Stomach (tissue), 9 donors: Measurements from ENCODE around the gene RRAS2. TPM values are rescaled to one million over a fixed set of nuclear protein-coding genes. Genes with fewer than 3 reads are reported as not detected.

ENCODE experiments used
- DNase-seq, 2 donors: peaks; one replicate each; pipeline versions ENCODE4 v3.0.0 to v3.0.0-alpha.2; 2013 to 2019
- H3K27ac ChIP-seq, 5 donors: fragments of 200-600 bp in 4 of 5; sonication (generic) in 4 of 5; one replicate each; pipeline ENCODE4 v1.5.1; 2013 to 2019; ENCODE audit warnings: mild to moderate bottlenecking in 1 of 5, moderate library complexity in 1 of 5
- H3K27me3 ChIP-seq, 3 donors: fragments of 200-600 bp; sonication (generic); one replicate each; pipeline ENCODE4 v1.5.1; 2017 to 2019; ENCODE audit warnings: mixed run types in 1 of 3
- H3K36me3 ChIP-seq, 4 donors: fragments of 200-600 bp; sonication (generic); 1 replicate in 3 of 4; 2 replicates in 1 of 4; pipeline ENCODE4 v1.5.1; 2016 to 2019
- H3K4me1 ChIP-seq, 4 donors: fragments of 200-600 bp; sonication (generic); one replicate each; pipeline ENCODE4 v1.5.1; 2016 to 2019
- H3K4me3 ChIP-seq, 4 donors: fragments of 200-600 bp; sonication (generic) in 3 of 4; one replicate each; pipeline ENCODE4 v1.5.1; 2016 to 2019; ENCODE audit warnings: mild to moderate bottlenecking in 1 of 4
- H3K9me3 ChIP-seq, 4 donors: fragments of 200-600 bp; sonication (generic); one replicate each; pipeline ENCODE4 v1.5.1; 2016 to 2019
- EP300 ChIP-seq: sonication (generic); formaldehyde crosslinking; IDR thresholded peaks from one replicate; pipeline ENCODE4 v1.6.1; 2017; ENCODE audit warnings: antibody characterized with exemption
- POLR2A ChIP-seq, 4 donors: fragments of 450-650 bp; IDR thresholded peaks; one replicate each; pipeline ENCODE4 v1.6.1; 2016; ENCODE audit warnings: antibody characterized with exemption in 4 of 4, control low read depth in 2 of 4, mild to moderate bottlenecking in 1 of 4, moderate library complexity in 1 of 4
- POLR2AphosphoS5 ChIP-seq, 3 donors: sonication (generic); formaldehyde crosslinking; IDR thresholded peaks; one replicate each; pipeline ENCODE4 v1.6.1; 2016; ENCODE audit warnings: antibody characterized with exemption in 3 of 3
- WGBS, 5 donors: extraction: QIAGEN DNeasy Blood & Tissue Kit in 3 of 5; methylation state at CpG; one replicate each; pipeline versions ENCODE4 v1.1.5 to v1.1.7; 2013 to 2018; 5-methylcytosine and 5-hydroxymethylcytosine counted together
- intact Hi-C: fragments of 100-400 bp; cut with DNase I; formaldehyde crosslinking; loops from one replicate; pipeline ENCODE4 v1.15.1; 2023; ENCODE audit warnings: low total_unique reads
- polyA plus RNA-seq, 3 donors: library from polyadenylated mRNA; stranded (reverse); fragments of 200-250 nt; gene quantifications; one replicate each; pipeline ENCODE4 v1.2.3, GENCODE V29; 2013
- total RNA-seq, 5 donors: library from RNA; depleted of rRNA; stranded (reverse); fragments of >200 nt; gene quantifications; one replicate each; pipeline versions ENCODE4 v1.1.0 to v1.2.3, GENCODE V29; 2014 to 2016
- TF ChIP-seq, protein P1 (sequence below), 7 experiments: fragments of 450-650 bp in 4 of 7; fragments of 200-600 bp in 3 of 7; sonication (generic) in 3 of 7; IDR thresholded peaks; one replicate each; pipeline ENCODE4 v1.5.1; 2016 to 2019; ENCODE audit warnings: antibody characterized with exemption in 7 of 7, control low read depth in 2 of 7, mild to moderate bottlenecking in 1 of 7
- donor health status: healthy with polysubstance abuse.
- donor health status: Bipolar disorder and iron deficiency.
- donor health status: healthy.

The RRAS2 gene
- total and polyA plus RNA-seq, 8 donors, result 1.2 to 65.0 (median 19.3) TPM

DNA sequence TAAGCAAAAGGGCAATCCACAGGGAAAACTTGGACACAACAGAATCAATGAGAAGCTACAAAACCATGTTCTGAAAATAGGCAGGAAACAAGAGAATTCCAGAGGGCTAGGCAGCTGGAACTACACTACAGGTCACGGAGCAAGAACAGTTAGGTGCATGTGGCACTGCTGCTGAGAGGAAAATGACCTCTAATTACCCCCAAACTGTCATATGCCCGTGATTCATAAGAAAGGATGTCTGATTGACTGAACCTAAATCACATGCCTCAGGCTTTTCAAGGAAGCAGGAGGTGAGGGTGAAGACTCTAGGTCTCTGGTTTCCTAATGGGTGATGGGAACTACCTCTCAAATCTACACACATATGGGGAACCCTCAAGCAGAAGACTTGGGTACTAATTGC, 17.9 kb upstream of the RRAS2 start:
- no peak overlapping the region for H3K27ac ChIP-seq
- intact Hi-C loops, result no loop called here
- H3K4me3 ChIP-seq, result no peak overlapping the region
- peaks cover 0 to 33% (median 16%) of the 10 kb centered on the region in 4 donors for H3K4me1 ChIP-seq
- no peak for TF ChIP-seq POLR2A (IDR thresholded peaks at IDR 0.05)
- TF ChIP-seq EP300, result no peak
- TF ChIP-seq, protein P1, sequence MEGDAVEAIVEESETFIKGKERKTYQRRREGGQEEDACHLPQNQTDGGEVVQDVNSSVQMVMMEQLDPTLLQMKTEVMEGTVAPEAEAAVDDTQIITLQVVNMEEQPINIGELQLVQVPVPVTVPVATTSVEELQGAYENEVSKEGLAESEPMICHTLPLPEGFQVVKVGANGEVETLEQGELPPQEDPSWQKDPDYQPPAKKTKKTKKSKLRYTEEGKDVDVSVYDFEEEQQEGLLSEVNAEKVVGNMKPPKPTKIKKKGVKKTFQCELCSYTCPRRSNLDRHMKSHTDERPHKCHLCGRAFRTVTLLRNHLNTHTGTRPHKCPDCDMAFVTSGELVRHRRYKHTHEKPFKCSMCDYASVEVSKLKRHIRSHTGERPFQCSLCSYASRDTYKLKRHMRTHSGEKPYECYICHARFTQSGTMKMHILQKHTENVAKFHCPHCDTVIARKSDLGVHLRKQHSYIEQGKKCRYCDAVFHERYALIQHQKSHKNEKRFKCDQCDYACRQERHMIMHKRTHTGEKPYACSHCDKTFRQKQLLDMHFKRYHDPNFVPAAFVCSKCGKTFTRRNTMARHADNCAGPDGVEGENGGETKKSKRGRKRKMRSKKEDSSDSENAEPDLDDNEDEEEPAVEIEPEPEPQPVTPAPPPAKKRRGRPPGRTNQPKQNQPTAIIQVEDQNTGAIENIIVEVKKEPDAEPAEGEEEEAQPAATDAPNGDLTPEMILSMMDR (IDR thresholded peaks at IDR 0.05), result no peak
- no peak for TF ChIP-seq POLR2AphosphoS5 (IDR thresholded peaks at IDR 0.05)
- H3K27me3 ChIP-seq, result peaks cover 0 to 13% (median 4%) of the 10 kb centered on the region in 3 donors
- DNase-seq, result no peak
- no peaks in the 10 kb centered on the region for H3K9me3 ChIP-seq
- no peaks in the 10 kb centered on the region for H3K36me3 ChIP-seq
- WGBS, 5 donors, result 47 to 78% (median 54%) methylated on average over 2 of the region's 2 CpGs

DNA sequence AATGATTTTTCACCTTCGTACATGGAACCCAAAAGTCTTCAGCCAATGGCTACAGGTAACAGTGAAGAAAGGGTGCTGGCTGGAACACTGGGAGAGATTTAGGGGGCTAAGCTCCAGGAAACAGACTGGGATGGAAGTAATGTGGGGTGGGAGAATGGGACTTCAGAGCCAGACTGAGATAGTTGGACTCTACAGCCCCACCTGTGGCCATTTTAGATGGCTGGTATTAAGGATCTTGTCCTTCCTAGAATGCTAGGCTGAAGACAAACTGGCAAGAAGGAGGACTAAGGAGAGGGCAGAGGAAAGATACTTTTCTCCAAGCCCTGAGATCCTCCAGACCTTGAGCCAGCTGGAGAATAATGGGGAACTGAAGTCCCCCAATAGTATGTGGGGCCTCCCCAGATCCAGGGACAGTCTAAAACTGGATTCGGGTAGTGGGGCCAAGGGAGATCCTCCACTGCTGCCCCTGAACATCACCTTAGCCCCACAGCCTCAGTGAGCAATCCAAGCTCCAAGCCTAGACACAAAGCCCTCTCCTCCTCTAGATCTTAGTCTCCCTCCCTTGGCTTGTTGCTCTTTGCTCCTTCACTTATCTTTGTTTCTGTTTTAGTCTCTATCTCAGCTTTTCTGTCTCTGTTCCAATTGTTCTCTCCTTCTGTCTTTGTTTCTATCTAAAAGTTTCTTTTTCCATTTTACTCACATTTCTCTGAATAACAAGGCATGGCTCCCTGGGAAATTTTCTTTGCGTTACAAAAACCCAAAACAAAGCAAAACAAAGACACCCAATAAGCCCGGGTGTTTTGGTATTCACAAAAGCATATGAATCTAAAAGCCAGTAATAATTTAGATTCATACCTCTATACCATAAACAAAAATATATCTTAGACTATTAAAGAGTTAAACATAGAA, 16.2 kb upstream of the RRAS2 start:
- Histone ChIP-seq H3K27ac (peak overlapping the region in 1 of 5 donors; percentile 39), H3K9me3 (no peaks in the 10 kb centered on the region), H3K4me1 (peaks cover 0 to 17% (median 5%) of the 10 kb centered on the region in 4 donors), H3K27me3 (peaks cover 0 to under 1% (median 0%) of the 10 kb centered on the region in 3 donors), H3K4me3 (no peak overlapping the region), H3K36me3 (no peaks in the 10 kb centered on the region)
- intact Hi-C loops, result no loop called here
- TF ChIP-seq POLR2AphosphoS5 (IDR thresholded peaks at IDR 0.05) (no peak), POLR2A (IDR thresholded peaks at IDR 0.05) (no peak), EP300 (no peak)
- TF ChIP-seq, protein P1 (IDR thresholded peaks at IDR 0.05), result no peak
- no peak for DNase-seq
- WGBS, 5 donors, result 60 to 67% (median 64%) methylated on average over 4 of the region's 4 CpGs

DNA sequence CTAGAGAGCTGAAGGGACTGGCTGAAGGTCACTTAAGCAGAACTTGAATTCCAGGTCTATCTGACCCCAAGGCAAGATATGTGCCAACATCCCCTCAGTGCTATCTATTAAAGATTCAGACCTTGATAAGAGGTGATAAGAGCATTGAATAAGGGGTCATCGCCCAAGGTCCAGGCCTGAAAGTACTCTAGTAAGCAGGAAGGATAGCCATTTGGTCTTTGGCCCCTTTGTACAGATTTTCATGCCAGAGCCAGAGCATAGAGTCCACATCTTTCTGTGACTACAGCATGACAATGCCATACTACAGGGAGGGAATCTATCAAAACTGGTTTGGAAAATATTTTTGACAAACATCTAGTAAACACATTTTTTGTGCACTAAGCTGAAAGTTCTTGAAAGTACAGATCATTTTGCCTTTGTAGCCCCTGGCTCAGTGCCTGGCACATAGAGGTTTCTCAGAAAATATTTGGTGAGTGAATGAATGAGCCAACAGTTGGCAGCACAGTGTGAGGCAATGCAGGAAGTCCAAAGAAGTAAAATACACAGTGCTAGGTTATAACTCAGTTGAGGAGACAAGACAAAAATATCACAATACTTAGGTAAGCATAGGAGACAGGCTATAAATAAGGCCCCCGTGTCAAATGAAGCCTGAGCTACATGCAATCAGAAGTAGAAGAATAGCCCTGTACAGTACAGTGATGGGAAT, 15.1 kb upstream of the RRAS2 start:
- Histone ChIP-seq H3K4me3 (no peak overlapping the region), H3K36me3 (no peaks in the 10 kb centered on the region), H3K27ac (peak overlapping the region in 3 of 5 donors; percentile 7 to 47 (median 14)), H3K4me1 (peaks cover 0 to 17% (median 5%) of the 10 kb centered on the region in 4 donors), H3K9me3 (no peaks in the 10 kb centered on the region), H3K27me3 (no peaks in the 10 kb centered on the region)
- DNase-seq, result peak in 1 of 2 donors; percentile 29
- intact Hi-C loops, result no loop called here
- peak in 1 of 3 donors; percentile 63 for TF ChIP-seq POLR2AphosphoS5 (IDR thresholded peaks at IDR 0.05)
- TF ChIP-seq POLR2A (IDR thresholded peaks at IDR 0.05), result no peak
- WGBS, 5 donors, result 47 to 75% (median 59%) methylated on average over 2 of the region's 2 CpGs

DNA sequence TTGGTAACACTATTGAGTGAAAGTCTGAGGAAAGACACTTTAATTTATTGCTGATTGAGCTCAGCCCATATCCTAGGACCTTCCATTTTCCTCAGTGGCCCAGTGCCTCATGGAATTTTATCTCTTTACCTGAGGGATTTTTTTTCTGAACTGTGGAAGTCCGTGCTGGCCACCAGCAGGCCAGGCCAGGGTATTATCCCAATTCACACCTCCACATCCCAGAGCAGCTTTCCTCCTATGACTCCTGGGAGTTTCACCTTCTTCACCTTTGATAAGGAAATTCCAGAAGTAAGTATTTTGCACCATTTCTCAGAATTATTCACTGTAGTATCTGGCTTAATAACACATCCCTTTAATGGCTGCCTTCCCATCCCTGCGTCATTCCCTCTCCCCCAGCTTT, 13.0 kb upstream of the RRAS2 start:
- 81 to 95% (median 90%) methylated on average over 2 of the region's 2 CpGs for WGBS, 5 donors
- DNase-seq, result no peak
- H3K36me3 ChIP-seq, result no peaks in the 10 kb centered on the region

More for the DNA sequence above, 13.0 kb upstream of the RRAS2 start:
- Histone ChIP-seq H3K9me3 (no peaks in the 10 kb centered on the region), H3K27ac (no peak overlapping the region), H3K4me1 (peaks cover 0 to 17% (median 5%) of the 10 kb centered on the region in 4 donors), H3K4me3 (no peak overlapping the region), H3K27me3 (no peaks in the 10 kb centered on the region)
- TF ChIP-seq EP300 (no peak), POLR2A (IDR thresholded peaks at IDR 0.05) (no peak), POLR2AphosphoS5 (IDR thresholded peaks at IDR 0.05) (no peak)
- TF ChIP-seq, protein P1 (IDR thresholded peaks at IDR 0.05), result no peak
- intact Hi-C loops, result no loop called here
